ENCODE results near the gene ZNF12.

Gene ZNF12

GRCh38 chr7:6646465-6646864 lies 60.3 kb downstream of the ZNF12 start:
- Histone ChIP-seq H3K9ac (ENCODE audit: low read length) (no peak overlapping the region), H3K9me2 (replicated peaks; ENCODE audit: insufficient read depth, low read length) (no peaks in the 10 kb centered on the region), H3K4me1 (ENCODE audit: low read length) (no peaks in the 10 kb centered on the region), H2AFZ (ENCODE audit: low read length) (no peak overlapping the region), H4K20me1 (ENCODE audit: insufficient read depth, low read length) (no peaks in the 10 kb centered on the region), H3K79me2 (ENCODE audit: low read length) (no peaks in the 10 kb centered on the region), H3K27me3 (replicated peaks; ENCODE audit: insufficient read depth, low read length) (no peaks in the 10 kb centered on the region), H3F3A (ENCODE audit: insufficient read depth, low read length) (no peaks in the 10 kb centered on the region), H3K27ac (ENCODE audit: low read length) (no peak overlapping the region), H3K9me3 (replicated peaks; ENCODE audit: insufficient read depth, low read length) (no peaks in the 10 kb centered on the region), H3K36me3 (replicated peaks; ENCODE audit: insufficient read depth, low read length) (peaks cover 8% of the 10 kb centered on the region; the same call in 1 of the 2 replicates), H3K4me2 (ENCODE audit: low read depth, low read length) (no peak overlapping the region), H3K4me3 (ENCODE audit: low read length) (no peak overlapping the region)
- DNase-seq = no peak
- no peak for TF ChIP-seq EZH2 (optimal IDR thresholded peaks at IDR 0.05; ENCODE audit: low read depth, low read length)

- Histone ChIP-seq H3K4me2 (ENCODE audit: low read depth, low read length) (no peak overlapping the region), H2AFZ (ENCODE audit: low read length) (no peak overlapping the region), H3K27me3 (replicated peaks; ENCODE audit: insufficient read depth, low read length) (no peaks in the 10 kb centered on the region), H3K9me2 (replicated peaks; ENCODE audit: insufficient read depth, low read length) (no peaks in the 10 kb centered on the region), H3K36me3 (replicated peaks; ENCODE audit: insufficient read depth, low read length) (peaks cover 8% of the 10 kb centered on the region; the same call in 1 of the 2 replicates), H4K20me1 (ENCODE audit: insufficient read depth, low read length) (no peaks in the 10 kb centered on the region), H3K9me3 (replicated peaks; ENCODE audit: insufficient read depth, low read length) (no peaks in the 10 kb centered on the region), H3K79me2 (ENCODE audit: low read length) (peaks cover 3% of the 10 kb centered on the region), H3K27ac (ENCODE audit: low read length) (no peak overlapping the region), H3K4me3 (ENCODE audit: low read length) (no peak overlapping the region), H3F3A (ENCODE audit: insufficient read depth, low read length) (no peaks in the 10 kb centered on the region), H3K4me1 (ENCODE audit: low read length) (no peaks in the 10 kb centered on the region), H3K9ac (ENCODE audit: low read length) (no peak overlapping the region)
- TF ChIP-seq EZH2phosphoT487 (IDR thresholded peaks at IDR 0.05; ENCODE audit: low read length) (no peak), EZH2 (optimal IDR thresholded peaks at IDR 0.05; ENCODE audit: low read depth, low read length) (no peak)
- no peak for DNase-seq
These were observed 62.0 kb downstream of the ZNF12 start for GRCh38 chr7:6644728-6645127.

DNA sequence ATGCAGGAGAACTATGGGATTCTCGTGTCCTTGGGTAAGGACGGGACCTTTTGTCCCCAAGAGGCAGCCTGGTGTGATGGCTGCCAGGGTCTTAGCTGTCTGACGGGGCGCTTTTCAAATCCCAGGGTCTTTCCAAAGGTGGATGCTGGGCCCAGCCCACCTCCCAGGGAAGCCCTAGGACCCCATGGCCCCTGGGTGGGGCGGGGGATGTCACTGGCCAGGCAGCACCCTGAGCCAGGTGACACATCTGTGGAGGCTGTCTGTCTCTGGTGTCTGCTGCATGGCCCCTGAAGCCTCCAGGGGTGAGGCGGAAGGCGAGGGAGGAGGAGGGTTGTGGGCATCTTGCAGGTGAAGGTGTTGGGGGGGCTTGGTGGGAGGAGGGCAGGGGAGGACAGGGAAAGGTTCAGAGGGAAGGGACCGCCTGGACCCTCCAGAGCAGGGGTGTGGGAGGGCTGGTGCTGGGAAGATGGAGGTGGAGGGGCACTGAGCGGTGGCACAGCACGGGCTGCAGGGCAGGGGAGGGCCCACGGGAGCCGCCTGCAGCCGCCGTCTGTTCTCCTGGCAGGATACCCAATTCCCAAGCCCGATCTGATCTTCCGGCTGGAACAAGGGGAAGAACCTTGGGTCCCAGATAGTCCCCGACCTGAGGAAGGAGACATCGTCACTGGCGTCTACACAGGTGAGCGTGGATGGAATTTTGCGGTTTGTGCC lies 62.7 kb downstream of the ZNF12 start:
- no peak overlapping the region for H3K27ac ChIP-seq (ENCODE audit: low read length)
- H3K27me3 ChIP-seq (replicated peaks; ENCODE audit: insufficient read depth, low read length) = no peaks in the 10 kb centered on the region
- peaks cover 8% of the 10 kb centered on the region; the same call in 1 of the 2 replicates for H3K36me3 ChIP-seq (replicated peaks; ENCODE audit: insufficient read depth, low read length)
- no peaks in the 10 kb centered on the region for H3K9me2 ChIP-seq (replicated peaks; ENCODE audit: insufficient read depth, low read length)
- no peaks in the 10 kb centered on the region for H3F3A ChIP-seq (ENCODE audit: insufficient read depth, low read length)
- no peaks in the 10 kb centered on the region for H3K4me1 ChIP-seq (ENCODE audit: low read length)
- H3K4me3 ChIP-seq (ENCODE audit: low read length) = no peak overlapping the region
- TF ChIP-seq EZH2 (optimal IDR thresholded peaks at IDR 0.05; ENCODE audit: low read depth, low read length) = no peak
- TF ChIP-seq, protein P1, sequence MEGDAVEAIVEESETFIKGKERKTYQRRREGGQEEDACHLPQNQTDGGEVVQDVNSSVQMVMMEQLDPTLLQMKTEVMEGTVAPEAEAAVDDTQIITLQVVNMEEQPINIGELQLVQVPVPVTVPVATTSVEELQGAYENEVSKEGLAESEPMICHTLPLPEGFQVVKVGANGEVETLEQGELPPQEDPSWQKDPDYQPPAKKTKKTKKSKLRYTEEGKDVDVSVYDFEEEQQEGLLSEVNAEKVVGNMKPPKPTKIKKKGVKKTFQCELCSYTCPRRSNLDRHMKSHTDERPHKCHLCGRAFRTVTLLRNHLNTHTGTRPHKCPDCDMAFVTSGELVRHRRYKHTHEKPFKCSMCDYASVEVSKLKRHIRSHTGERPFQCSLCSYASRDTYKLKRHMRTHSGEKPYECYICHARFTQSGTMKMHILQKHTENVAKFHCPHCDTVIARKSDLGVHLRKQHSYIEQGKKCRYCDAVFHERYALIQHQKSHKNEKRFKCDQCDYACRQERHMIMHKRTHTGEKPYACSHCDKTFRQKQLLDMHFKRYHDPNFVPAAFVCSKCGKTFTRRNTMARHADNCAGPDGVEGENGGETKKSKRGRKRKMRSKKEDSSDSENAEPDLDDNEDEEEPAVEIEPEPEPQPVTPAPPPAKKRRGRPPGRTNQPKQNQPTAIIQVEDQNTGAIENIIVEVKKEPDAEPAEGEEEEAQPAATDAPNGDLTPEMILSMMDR (IDR thresholded peaks at IDR 0.05; ENCODE audit: low read length) = no peak
- no peaks in the 10 kb centered on the region for H4K20me1 ChIP-seq (ENCODE audit: insufficient read depth, low read length)
- no peak overlapping the region for H2AFZ ChIP-seq (ENCODE audit: low read length)
- H3K79me2 ChIP-seq (ENCODE audit: low read length) = peaks cover 10% of the 10 kb centered on the region
- no peaks in the 10 kb centered on the region for H3K9me3 ChIP-seq (replicated peaks; ENCODE audit: insufficient read depth, low read length)
- no peak overlapping the region for H3K9ac ChIP-seq (ENCODE audit: low read length)
- no peak overlapping the region for H3K4me2 ChIP-seq (ENCODE audit: low read depth, low read length)
- DNase-seq = no peak

- H3K4me2 ChIP-seq (ENCODE audit: low read depth, low read length) = no peak overlapping the region
- no peak overlapping the region for H2AFZ ChIP-seq (ENCODE audit: low read length)
- H3K27ac ChIP-seq (ENCODE audit: low read length) = no peak overlapping the region
- no peaks in the 10 kb centered on the region for H3F3A ChIP-seq (ENCODE audit: insufficient read depth, low read length)
- no peaks in the 10 kb centered on the region for H3K9me3 ChIP-seq (replicated peaks; ENCODE audit: insufficient read depth, low read length)
- no peaks in the 10 kb centered on the region for H3K4me1 ChIP-seq (ENCODE audit: low read length)
- no peak overlapping the region for H3K4me3 ChIP-seq (ENCODE audit: low read length)
- no peaks in the 10 kb centered on the region for H3K9me2 ChIP-seq (replicated peaks; ENCODE audit: insufficient read depth, low read length)
- no peak for DNase-seq
- H4K20me1 ChIP-seq (ENCODE audit: insufficient read depth, low read length) = no peaks in the 10 kb centered on the region
- no peak overlapping the region for H3K9ac ChIP-seq (ENCODE audit: low read length)
- peaks cover 8% of the 10 kb centered on the region; the same call in 1 of the 2 replicates for H3K36me3 ChIP-seq (replicated peaks; ENCODE audit: insufficient read depth, low read length)
- TF ChIP-seq EZH2 (optimal IDR thresholded peaks at IDR 0.05; ENCODE audit: low read depth, low read length) (no peak), EZH2phosphoT487 (IDR thresholded peaks at IDR 0.05; ENCODE audit: low read length) (no peak)
- TF ChIP-seq, protein P1 (IDR thresholded peaks at IDR 0.05; ENCODE audit: low read length) = no peak
- no peaks in the 10 kb centered on the region for H3K27me3 ChIP-seq (replicated peaks; ENCODE audit: insufficient read depth, low read length)
- peaks cover 20% of the 10 kb centered on the region for H3K79me2 ChIP-seq (ENCODE audit: low read length)
These were observed 63.7 kb downstream of the ZNF12 start for GRCh38 chr7:6642861-6643640.

Data from MM.1S (cell line).